Left ventricle myocardium inferior (tissue), 1 donor: ENCODE data around the gene ACTMAP. TPM values are rescaled to one million over a fixed set of nuclear protein-coding genes. Genes with fewer than 3 reads are reported as not detected.
"Not testable (repeated sequence)": the region's sequence is repeated elsewhere in the genome, so short reads cannot be mapped to it uniquely, and the experiment has no call there.

ENCODE experiments used
- DNase-seq: peaks from one replicate; pipeline ENCODE4 v3.0.0-alpha.2; 2020
- H3K27ac ChIP-seq: fragments of 200-600 bp; replicated peaks from 2 replicates; pipeline ENCODE4 v1.8.0; 2021
- H3K27me3 ChIP-seq: fragments of 200-600 bp; 2 replicates; pipeline ENCODE4 v1.8.0; 2021; ENCODE audit warnings: low read depth
- H3K36me3 ChIP-seq: fragments of 200-600 bp; 2 replicates; pipeline ENCODE4 v1.8.0; 2021
- H3K4me1 ChIP-seq: fragments of 200-600 bp; 2 replicates; pipeline ENCODE4 v1.8.0; 2021
- H3K4me3 ChIP-seq: fragments of 200-600 bp; 2 replicates; pipeline ENCODE4 v1.8.0; 2021; ENCODE audit warnings: mild to moderate bottlenecking, moderate library complexity
- H3K9me3 ChIP-seq: fragments of 200-600 bp; replicated peaks from 2 replicates; pipeline ENCODE4 v1.8.0; 2021
- intact Hi-C: fragments of 100-400 bp; cut with micrococcal nuclease; formaldehyde crosslinking; loops from one replicate; pipeline ENCODE4 v1.11.0; 2022
- total RNA-seq: library from RNA; stranded (reverse); fragmentation: NEBNext Ultra II Directional; extraction: Animal tissue kit (Norgen Biotek cat#: 25700); gene quantifications from one replicate; pipeline ENCODE4 v1.2.1, GENCODE V29; 2021
- TF ChIP-seq, protein P1 (sequence below): fragments of 200-600 bp; IDR thresholded peaks from 2 replicates; pipeline ENCODE4 v1.8.0; 2021; ENCODE audit warnings: antibody characterized with exemption, mild to moderate bottlenecking, borderline replicate concordance
- donor health status: DM: no; HTN: yes; CAD: no; lungs with severe emphysema.

Gene ACTMAP
- total RNA-seq, 1 donor from 2014 or later = 7.4 TPM

- intact Hi-C loops = no loop called here
- peak overlapping the region; percentile 97 for H3K4me3 ChIP-seq
- H3K27ac ChIP-seq = peak overlapping the region; percentile 99
- no peak for DNase-seq
- TF ChIP-seq, protein P1, sequence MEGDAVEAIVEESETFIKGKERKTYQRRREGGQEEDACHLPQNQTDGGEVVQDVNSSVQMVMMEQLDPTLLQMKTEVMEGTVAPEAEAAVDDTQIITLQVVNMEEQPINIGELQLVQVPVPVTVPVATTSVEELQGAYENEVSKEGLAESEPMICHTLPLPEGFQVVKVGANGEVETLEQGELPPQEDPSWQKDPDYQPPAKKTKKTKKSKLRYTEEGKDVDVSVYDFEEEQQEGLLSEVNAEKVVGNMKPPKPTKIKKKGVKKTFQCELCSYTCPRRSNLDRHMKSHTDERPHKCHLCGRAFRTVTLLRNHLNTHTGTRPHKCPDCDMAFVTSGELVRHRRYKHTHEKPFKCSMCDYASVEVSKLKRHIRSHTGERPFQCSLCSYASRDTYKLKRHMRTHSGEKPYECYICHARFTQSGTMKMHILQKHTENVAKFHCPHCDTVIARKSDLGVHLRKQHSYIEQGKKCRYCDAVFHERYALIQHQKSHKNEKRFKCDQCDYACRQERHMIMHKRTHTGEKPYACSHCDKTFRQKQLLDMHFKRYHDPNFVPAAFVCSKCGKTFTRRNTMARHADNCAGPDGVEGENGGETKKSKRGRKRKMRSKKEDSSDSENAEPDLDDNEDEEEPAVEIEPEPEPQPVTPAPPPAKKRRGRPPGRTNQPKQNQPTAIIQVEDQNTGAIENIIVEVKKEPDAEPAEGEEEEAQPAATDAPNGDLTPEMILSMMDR = no peak
- no peaks in the 10 kb centered on the region for H3K27me3 ChIP-seq
- peaks cover 29% of the 10 kb centered on the region for H3K36me3 ChIP-seq
- H3K9me3 ChIP-seq = no peaks in the 10 kb centered on the region
- peaks cover 39% of the 10 kb centered on the region for H3K4me1 ChIP-seq
Observed at GRCh38 chr19:40797166-40797962, 47.1 kb upstream of the ACTMAP start.

GRCh38 chr19:40791996-40792395, 41.7 kb upstream of the ACTMAP start:
- no peak for DNase-seq

DNA sequence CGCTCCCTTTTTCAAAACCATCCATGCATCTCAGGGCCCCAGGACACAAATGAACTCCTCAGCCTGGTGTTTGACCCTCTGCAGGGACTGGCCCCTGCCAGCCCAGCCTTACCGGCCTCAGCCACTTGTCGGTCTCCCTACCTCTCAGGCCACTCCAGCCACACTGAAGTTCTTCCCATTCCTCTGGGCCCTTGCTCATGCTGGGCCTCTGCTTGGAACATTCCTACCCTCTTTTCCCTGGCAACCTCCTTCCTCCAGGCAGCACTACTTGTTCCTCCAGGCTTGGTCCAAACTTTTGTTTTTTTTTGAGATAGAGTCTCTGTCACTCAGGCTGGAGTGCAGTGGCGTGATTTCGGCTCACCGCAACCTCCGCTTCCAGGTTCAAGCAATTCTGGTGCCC, 41.1 kb upstream of the ACTMAP start:
- intact Hi-C loops = no loop called here
- Histone ChIP-seq H3K9me3 (no peaks in the 10 kb centered on the region), H3K4me3 (no peak overlapping the region), H3K4me1 (no peaks in the 10 kb centered on the region), H3K27me3 (no peaks in the 10 kb centered on the region), H3K36me3 (peaks cover 31% of the 10 kb centered on the region), H3K27ac (no peak overlapping the region)
- no peak for DNase-seq
- TF ChIP-seq, protein P1 = no peak

More at GRCh38 chr19:40791996-40792395, 41.7 kb upstream of the ACTMAP start:
- Histone ChIP-seq H3K27ac (no peak overlapping the region), H3K9me3 (no peaks in the 10 kb centered on the region), H3K4me1 (no peaks in the 10 kb centered on the region), H3K27me3 (no peaks in the 10 kb centered on the region), H3K36me3 (peaks cover 25% of the 10 kb centered on the region), H3K4me3 (no peak overlapping the region)
- TF ChIP-seq, protein P1 = no peak
- intact Hi-C loops = no loop called here

DNA sequence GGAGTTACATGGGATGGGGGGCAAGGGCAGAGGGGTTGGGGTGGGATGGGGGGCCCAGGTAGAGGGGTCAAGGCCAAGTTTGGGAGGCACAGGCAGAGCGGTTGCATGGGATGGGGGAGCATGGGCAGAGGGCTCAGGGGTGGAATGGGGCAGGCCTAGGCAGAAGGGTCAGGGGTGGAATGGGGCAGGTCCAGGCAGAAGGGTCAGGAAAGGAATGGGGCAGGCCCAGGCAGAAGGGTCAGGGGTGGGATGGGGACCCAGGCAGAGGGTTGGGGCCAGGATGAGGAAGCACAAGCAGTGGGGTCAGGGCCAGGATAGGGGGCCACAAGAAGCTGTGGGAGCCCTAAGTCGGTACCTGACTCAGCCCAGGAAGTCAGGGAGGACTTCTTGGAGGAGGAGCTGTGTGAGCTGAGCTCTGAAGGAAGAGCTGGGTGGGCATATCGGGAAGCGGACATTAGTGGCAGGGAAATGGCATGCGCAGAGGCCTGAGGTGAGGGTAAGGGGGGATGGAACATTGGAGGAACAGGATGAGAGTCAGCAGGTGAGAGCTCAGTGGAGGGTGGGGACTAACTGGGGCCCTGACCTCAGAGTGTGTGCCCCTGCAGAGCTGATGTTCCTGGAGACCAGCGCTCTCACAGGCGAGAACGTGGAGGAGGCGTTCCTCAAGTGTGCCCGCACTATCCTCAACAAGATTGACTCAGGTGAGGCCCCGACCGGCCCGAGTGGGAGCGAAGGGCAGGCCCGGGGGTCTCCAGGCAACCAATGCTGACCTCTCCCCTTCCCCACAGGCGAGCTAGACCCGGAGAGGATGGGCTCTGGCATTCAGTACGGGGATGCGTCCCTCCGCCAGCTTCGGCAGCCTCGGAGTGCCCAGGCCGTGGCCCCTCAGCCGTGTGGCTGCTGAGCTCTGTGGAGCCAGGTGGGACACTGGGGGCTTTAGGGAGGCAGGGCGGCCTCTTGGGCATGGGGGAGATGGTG, 36.1 kb upstream of the ACTMAP start:
- Histone ChIP-seq H3K9me3 (no peaks in the 10 kb centered on the region), H3K4me1 (no peaks in the 10 kb centered on the region), H3K27me3 (no peaks in the 10 kb centered on the region), H3K36me3 (peaks cover 17% of the 10 kb centered on the region), H3K27ac (no peak overlapping the region), H3K4me3 (no peak overlapping the region)
- no peak for DNase-seq
- intact Hi-C loops = no loop called here
- TF ChIP-seq, protein P1 = no peak

- no peaks in the 10 kb centered on the region for H3K27me3 ChIP-seq
- TF ChIP-seq, protein P1 = no peak
- intact Hi-C loops = no loop called here
- no peaks in the 10 kb centered on the region for H3K9me3 ChIP-seq
- no peak overlapping the region for H3K27ac ChIP-seq
- no peak overlapping the region for H3K4me3 ChIP-seq
- H3K36me3 ChIP-seq = peaks cover 14% of the 10 kb centered on the region
- no peak for DNase-seq
- no peaks in the 10 kb centered on the region for H3K4me1 ChIP-seq
Observed at GRCh38 chr19:40785526-40785925, 35.2 kb upstream of the ACTMAP start.

DNA sequence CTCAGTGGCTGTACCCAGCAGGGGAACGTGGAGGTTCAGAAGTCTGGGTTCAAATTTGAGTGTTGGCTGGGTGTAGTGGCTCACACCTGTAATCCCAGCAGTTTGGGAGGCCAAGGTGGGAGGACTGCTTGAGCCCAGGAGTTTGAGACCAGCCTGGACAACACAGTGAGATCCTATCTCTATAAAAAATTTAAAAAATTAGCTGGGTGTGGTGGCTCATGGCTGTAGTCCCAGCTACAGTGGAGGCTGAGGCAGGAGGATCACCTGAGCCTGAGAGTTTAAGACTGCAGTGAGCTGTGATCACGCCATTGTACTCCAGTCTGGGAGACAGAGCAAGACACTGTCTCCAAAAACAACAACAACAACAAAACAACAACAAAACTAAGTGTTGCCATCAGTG, 33.9 kb upstream of the ACTMAP start:
- H3K9me3 ChIP-seq, H3K4me1 ChIP-seq, H3K36me3 ChIP-seq, DNase-seq, H3K27me3 ChIP-seq, intact Hi-C loops, H3K27ac ChIP-seq, H3K4me3 ChIP-seq: not testable (repeated sequence)
